Transverse colon (tissue), 3 donors: ENCODE data around the gene PLAAT3.

ENCODE experiments used
- EP300 ChIP-seq: sonication (generic); formaldehyde crosslinking; IDR thresholded peaks from one replicate; pipeline ENCODE4 v1.6.1; 2017; ENCODE audit warnings: antibody characterized with exemption, low read depth
- POLR2A ChIP-seq: fragments of 450-650 bp; IDR thresholded peaks from one replicate; pipeline ENCODE4 v1.6.1; 2016; ENCODE audit warnings: antibody characterized with exemption, mild to moderate bottlenecking, moderate library complexity
- TF ChIP-seq, protein P1 (sequence below), 5 experiments: fragments of 200-600 bp in 3 of 5; fragments of 450-650 bp in 2 of 5; sonication (generic) in 3 of 5; IDR thresholded peaks; 1 replicate in 2 of 5; 2 replicates in 3 of 5; pipeline ENCODE4 v1.5.1; 2016 to 2017; ENCODE audit warnings: antibody characterized with exemption in 5 of 5, inconsistent platforms in 3 of 5, mild to moderate bottlenecking in 2 of 5, moderate library complexity in 1 of 5

DNA sequence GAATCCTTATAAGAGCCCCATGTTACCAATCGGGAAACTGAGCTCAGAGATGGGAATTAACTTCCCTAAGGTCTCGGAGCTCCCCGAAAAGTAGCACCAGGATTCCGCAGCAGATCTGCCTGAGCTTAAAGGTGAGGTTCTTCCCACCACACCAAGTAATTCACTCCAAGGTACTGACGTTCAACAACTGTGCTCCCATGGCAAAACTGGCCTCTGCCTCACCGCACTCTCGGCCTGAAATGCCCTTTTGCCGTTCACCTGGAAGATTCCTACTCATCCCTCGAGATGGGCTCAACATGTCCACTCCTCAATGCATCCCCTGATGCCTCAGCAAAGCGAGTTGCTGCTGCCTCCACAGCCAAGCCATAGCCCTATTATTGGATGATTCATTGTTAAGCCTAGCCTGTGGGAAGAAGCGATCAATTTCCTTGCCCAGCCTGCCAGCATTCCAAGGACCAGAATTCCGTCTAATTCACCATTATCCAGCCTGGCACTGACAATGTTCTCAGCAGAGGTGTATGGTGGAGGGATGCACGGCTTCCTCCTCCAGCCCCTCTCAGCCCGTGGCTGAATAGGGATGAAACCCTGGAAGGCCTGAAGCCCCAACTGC, 4.2 kb downstream of the PLAAT3 start:
- TF ChIP-seq, protein P1, sequence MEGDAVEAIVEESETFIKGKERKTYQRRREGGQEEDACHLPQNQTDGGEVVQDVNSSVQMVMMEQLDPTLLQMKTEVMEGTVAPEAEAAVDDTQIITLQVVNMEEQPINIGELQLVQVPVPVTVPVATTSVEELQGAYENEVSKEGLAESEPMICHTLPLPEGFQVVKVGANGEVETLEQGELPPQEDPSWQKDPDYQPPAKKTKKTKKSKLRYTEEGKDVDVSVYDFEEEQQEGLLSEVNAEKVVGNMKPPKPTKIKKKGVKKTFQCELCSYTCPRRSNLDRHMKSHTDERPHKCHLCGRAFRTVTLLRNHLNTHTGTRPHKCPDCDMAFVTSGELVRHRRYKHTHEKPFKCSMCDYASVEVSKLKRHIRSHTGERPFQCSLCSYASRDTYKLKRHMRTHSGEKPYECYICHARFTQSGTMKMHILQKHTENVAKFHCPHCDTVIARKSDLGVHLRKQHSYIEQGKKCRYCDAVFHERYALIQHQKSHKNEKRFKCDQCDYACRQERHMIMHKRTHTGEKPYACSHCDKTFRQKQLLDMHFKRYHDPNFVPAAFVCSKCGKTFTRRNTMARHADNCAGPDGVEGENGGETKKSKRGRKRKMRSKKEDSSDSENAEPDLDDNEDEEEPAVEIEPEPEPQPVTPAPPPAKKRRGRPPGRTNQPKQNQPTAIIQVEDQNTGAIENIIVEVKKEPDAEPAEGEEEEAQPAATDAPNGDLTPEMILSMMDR (IDR thresholded peaks at IDR 0.05) = no peak
- TF ChIP-seq POLR2A = no peak
- no peak for TF ChIP-seq EP300
